GM18519 (cell line): ENCODE measurements around the gene TNXB.

Experiments used
- ATAC-seq: cut with Tn5 transposase; IDR thresholded peaks from one replicate; pipeline ENCODE4 v1.9.1; 2021; ENCODE audit warnings: mild to moderate bottlenecking, moderate library complexity; ENCODE audit not compliant: unreplicated experiment, low FRiP score

Gene TNXB

GRCh38 chr6:32087574-32088486 is 21.3 kb downstream of the TNXB start:
- no peak for ATAC-seq

GRCh38 chr6:32086661-32087573 is 22.2 kb downstream of the TNXB start:
- ATAC-seq, result no peak

- ATAC-seq, result no peak
Measured at GRCh38 chr6:32085759-32086459, 23.2 kb downstream of the TNXB start.

- ATAC-seq, result no peak
Measured at GRCh38 chr6:32084780-32085179, 24.4 kb downstream of the TNXB start.

- no peak for ATAC-seq
Measured at GRCh38 chr6:32083812-32084768, 25.0 kb downstream of the TNXB start.

GRCh38 chr6:32082935-32083334 is 26.2 kb downstream of the TNXB start:
- no peak for ATAC-seq

GRCh38 chr6:32082478-32082877 is 26.7 kb downstream of the TNXB start:
- no peak for ATAC-seq

GRCh38 chr6:32081168-32081990 is 27.8 kb downstream of the TNXB start:
- no peak for ATAC-seq

- no peak for ATAC-seq
Measured at GRCh38 chr6:32079566-32080290, 29.4 kb downstream of the TNXB start.

GRCh38 chr6:32076321-32076809 is 32.8 kb downstream of the TNXB start:
- ATAC-seq, result no peak

GRCh38 chr6:32075781-32076180 is 33.4 kb downstream of the TNXB start:
- no peak for ATAC-seq

- ATAC-seq, result no peak
Measured at GRCh38 chr6:32074996-32075532, 34.1 kb downstream of the TNXB start.

GRCh38 chr6:32073613-32074012 is 35.5 kb downstream of the TNXB start:
- ATAC-seq, result no peak

GRCh38 chr6:32073101-32073500 is 36.0 kb downstream of the TNXB start:
- ATAC-seq, result no peak

GRCh38 chr6:32070814-32071543 is 38.2 kb downstream of the TNXB start:
- no peak for ATAC-seq

GRCh38 chr6:32069878-32070515 is 39.1 kb downstream of the TNXB start:
- no peak for ATAC-seq

- no peak for ATAC-seq
Measured at GRCh38 chr6:32069460-32069859, 39.7 kb downstream of the TNXB start.
